H1 (cell line): ENCODE data around the gene AFF2. TPM values are rescaled to one million over a fixed set of nuclear protein-coding genes. Genes with fewer than 3 reads are reported as not detected.

Experiments
- CTCF ChIA-PET: fragments of 300-600 bp; sonication (Branson Sonifier 250); formaldehyde crosslinking; loops from one replicate; lab custom pipeline; 2021; ENCODE audit not compliant: partially characterized antibody; lab: Charles Lee
- POLR2A ChIA-PET: fragments of 300-600 bp; sonication (Branson Sonifier 250); formaldehyde crosslinking; loops from one replicate; lab custom pipeline; 2021; ENCODE audit warnings: inconsistent platforms; ENCODE audit not compliant: partially characterized antibody; lab: Charles Lee
- DNase-seq, 2 experiments: peaks; one replicate each; pipeline versions ENCODE4 v3.0.0 to v3.0.0-alpha.2; 2010 to 2022; ENCODE audit warnings: low spot score in 2 of 2, low read depth in 1 of 2, mixed read lengths in 1 of 2
- FAIRE-seq: peaks from 2 replicates; lab custom pipeline; 2011; peaks lifted over from hg19 to GRCh38; lab: Jason Lieb, UNC
- H2AFZ ChIP-seq: 2 replicates; pipeline ENCODE4 v1.8.1; 2012; ENCODE audit warnings: low read length, inconsistent platforms
- H2AK5ac ChIP-seq: 2 replicates; pipeline ENCODE4 v1.6.1; 2013; ENCODE audit warnings: low read depth, low read length
- H2BK120ac ChIP-seq: replicated peaks from 2 replicates; pipeline ENCODE3; 2013; ENCODE audit warnings: low read depth, low read length, inconsistent platforms
- H2BK12ac ChIP-seq: 2 replicates; pipeline ENCODE4 v1.6.1; 2013; ENCODE audit warnings: low read depth, low read length
- H2BK15ac ChIP-seq: 2 replicates; pipeline ENCODE4 v1.6.1; 2013; ENCODE audit warnings: low read length
- H2BK20ac ChIP-seq: 2 replicates; pipeline ENCODE4 v1.6.1; 2013; ENCODE audit warnings: low read length
- H2BK5ac ChIP-seq: 2 replicates; pipeline ENCODE4 v1.6.1; 2013; ENCODE audit warnings: low read depth, low read length
- H3K14ac ChIP-seq: 2 replicates; pipeline ENCODE4 v1.6.1; 2013; ENCODE audit warnings: inconsistent platforms; ENCODE audit not compliant: insufficient read length
- H3K18ac ChIP-seq: 2 replicates; pipeline ENCODE4 v1.6.1; 2013; ENCODE audit warnings: low read length; ENCODE audit errors: extremely low read depth
- H3K23ac ChIP-seq: 2 replicates; pipeline ENCODE4 v1.6.1; 2013; ENCODE audit warnings: inconsistent platforms; ENCODE audit not compliant: insufficient read length
- H3K23me2 ChIP-seq: 2 replicates; pipeline ENCODE4 v1.6.1; 2013; ENCODE audit warnings: low read depth, low read length
- H3K27ac ChIP-seq: 2 replicates; pipeline ENCODE4 v1.6.1; 2011; ENCODE audit warnings: low read depth, low read length, inconsistent platforms
- H3K27me3 ChIP-seq, 4 experiments: replicated peaks in 1 of 4; 1 replicate in 1 of 4; 2 replicates in 3 of 4; pipeline versions ENCODE4 v1.6.1 to v1.8.1; 2011 to 2013; ENCODE audit warnings: low read length in 3 of 4, mild to moderate bottlenecking in 3 of 4, inconsistent platforms in 2 of 4, mixed read lengths in 2 of 4, moderate library complexity in 1 of 4; ENCODE audit not compliant: control insufficient read depth in 3 of 4, insufficient read depth in 3 of 4; ENCODE audit errors: extremely low read depth in 1 of 4
- H3K36me3 ChIP-seq, 4 experiments: 2 replicates each; pipeline versions ENCODE4 v1.6.1 to v1.8.1; 2011 to 2013; ENCODE audit warnings: mild to moderate bottlenecking in 4 of 4, low read length in 3 of 4, moderate library complexity in 2 of 4, control low read depth in 1 of 4, inconsistent platforms in 1 of 4; ENCODE audit not compliant: insufficient read depth in 4 of 4, control insufficient read depth in 2 of 4
- H3K4ac ChIP-seq: replicated peaks from 2 replicates; pipeline ENCODE3; 2013; ENCODE audit warnings: low read length, low read depth, mixed read lengths, inconsistent platforms; ENCODE audit not compliant: insufficient read length
- H3K4me1 ChIP-seq, 4 experiments: replicated peaks in 1 of 4; 1 replicate in 1 of 4; 2 replicates in 3 of 4; pipeline versions ENCODE4 v1.6.1 to v1.8.1; 2011 to 2013; ENCODE audit warnings: low read length in 3 of 4, inconsistent platforms in 2 of 4, mixed read lengths in 1 of 4; ENCODE audit not compliant: insufficient read depth in 4 of 4, control insufficient read depth in 3 of 4
- H3K4me2 ChIP-seq, 2 experiments: 2 replicates each; pipeline versions ENCODE4 v1.6.1 to v1.8.1; 2011 to 2013; ENCODE audit warnings: low read depth in 2 of 2, low read length in 2 of 2, control low read depth in 1 of 2, inconsistent platforms in 1 of 2, mild to moderate bottlenecking in 1 of 2; ENCODE audit not compliant: insufficient read depth in 1 of 2
- H3K4me3 ChIP-seq, 4 experiments: fragments of 200-600, 300-600 bp in 1 of 4; sonication (generic), shearing (Covaris generic), sonication (Bioruptor Twin) in 1 of 4; 2 replicates each; pipeline versions ENCODE4 v1.5.1 to v1.8.1; 2011 to 2016; ENCODE audit warnings: low read length in 4 of 4, low read depth in 3 of 4, control low read depth in 2 of 4, inconsistent platforms in 2 of 4, mild to moderate bottlenecking in 2 of 4, mixed read lengths in 1 of 4, moderate library complexity in 1 of 4; ENCODE audit not compliant: insufficient read depth in 2 of 4; ENCODE audit errors: extremely low read depth in 1 of 4
- H3K56ac ChIP-seq: replicated peaks from 2 replicates; pipeline ENCODE3; 2013; ENCODE audit warnings: low read depth, mild to moderate bottlenecking, mixed read lengths, low read length, inconsistent platforms; ENCODE audit not compliant: insufficient read length
- H3K79me1 ChIP-seq: 2 replicates; pipeline ENCODE4 v1.6.1; 2013; ENCODE audit warnings: low read depth, low read length, control low read depth
- H3K79me2 ChIP-seq, 2 experiments: 2 replicates each; pipeline versions ENCODE4 v1.6.1 to v1.8.1; 2012 to 2013; ENCODE audit warnings: low read length in 2 of 2, mild to moderate bottlenecking in 2 of 2, inconsistent platforms in 1 of 2; ENCODE audit not compliant: insufficient read depth in 2 of 2, control insufficient read depth in 1 of 2
- H3K9ac ChIP-seq, 4 experiments: replicated peaks in 1 of 4; 1 replicate in 1 of 4; 2 replicates in 3 of 4; pipeline versions ENCODE4 v1.6.1 to v1.8.1; 2011 to 2013; ENCODE audit warnings: low read depth in 3 of 4, low read length in 3 of 4, control low read depth in 2 of 4, mild to moderate bottlenecking in 2 of 4, moderate library complexity in 2 of 4, inconsistent platforms in 1 of 4; ENCODE audit errors: extremely low read depth in 1 of 4
- H3K9me3 ChIP-seq, 2 experiments: 2 replicates each; pipeline versions ENCODE4 v1.6.1 to v1.8.1; 2012 to 2013; ENCODE audit warnings: mild to moderate bottlenecking in 2 of 2, moderate library complexity in 2 of 2, control low read depth in 1 of 2, inconsistent platforms in 1 of 2, low read depth in 1 of 2, low read length in 1 of 2, mixed read lengths in 1 of 2; ENCODE audit not compliant: insufficient read depth in 2 of 2
- H4K20me1 ChIP-seq, 2 experiments: replicated peaks in 1 of 2; 2 replicates each; pipeline versions ENCODE3 to v1.8.1; 2011 to 2013; ENCODE audit warnings: inconsistent platforms in 2 of 2, low read length in 2 of 2, mild to moderate bottlenecking in 1 of 2; ENCODE audit not compliant: insufficient read depth in 2 of 2, control insufficient read depth in 1 of 2
- H4K5ac ChIP-seq: 2 replicates; pipeline ENCODE4 v1.6.1; 2013; ENCODE audit warnings: low read length, low read depth, mixed read lengths, inconsistent platforms; ENCODE audit not compliant: insufficient read length
- H4K8ac ChIP-seq: 2 replicates; pipeline ENCODE4 v1.8.0; 2013; ENCODE audit warnings: mild to moderate bottlenecking, moderate library complexity, low read length, inconsistent platforms; ENCODE audit not compliant: insufficient read depth; ENCODE audit errors: extremely low read depth
- H4K91ac ChIP-seq: replicated peaks from 2 replicates; pipeline ENCODE3; 2013; ENCODE audit warnings: low read length, mixed read lengths, inconsistent platforms; ENCODE audit not compliant: insufficient read length
- ASH2L ChIP-seq: fragments of 200-600, 300-600 bp; sonication (generic); IDR thresholded peaks from one replicate; pipeline ENCODE4 v1.7.1; 2017; ENCODE audit warnings: low read length
- BACH1 ChIP-seq: IDR thresholded peaks from 2 replicates; pipeline ENCODE4 v1.6.1; 2012; ENCODE audit warnings: low read length, improper control_type of control experiment
- BRCA1 ChIP-seq: IDR thresholded peaks from 2 replicates; pipeline ENCODE4 v1.6.1; 2012; ENCODE audit warnings: low read depth, low read length, improper control_type of control experiment
- CREB1 ChIP-seq: IDR thresholded peaks from 2 replicates; pipeline ENCODE4 v1.6.1; 2012; ENCODE audit warnings: inconsistent platforms
- EGR1 ChIP-seq: IDR thresholded peaks from 2 replicates; pipeline ENCODE4 v1.6.1; 2011; ENCODE audit warnings: low read depth, low read length, borderline replicate concordance
- EP300 ChIP-seq, 2 experiments: IDR thresholded peaks; 1 replicate in 1 of 2; 2 replicates in 1 of 2; pipeline ENCODE4 v1.6.1; 2011 to 2012; ENCODE audit warnings: low read depth in 2 of 2, low read length in 2 of 2, mild to moderate bottlenecking in 2 of 2, borderline replicate concordance in 1 of 2, inconsistent platforms in 1 of 2, moderate library complexity in 1 of 2
- KDM4A ChIP-seq: IDR thresholded peaks from one replicate; pipeline ENCODE4 v1.7.1; 2012; ENCODE audit warnings: low read depth, mild to moderate bottlenecking, moderate library complexity, low read length, inconsistent platforms; ENCODE audit not compliant: severe bottlenecking
- NRF1 ChIP-seq: IDR thresholded peaks from 2 replicates; pipeline ENCODE4 v1.6.1; 2011; ENCODE audit warnings: mild to moderate bottlenecking, low read depth, low read length, improper control_type of control experiment
- SIN3A ChIP-seq, 2 experiments: IDR thresholded peaks in 1 of 2; conservative IDR thresholded peaks in 1 of 2; 2 replicates each; pipeline ENCODE4 v1.6.1; 2011 to 2012; ENCODE audit warnings: low read length in 2 of 2, improper control_type of control experiment in 1 of 2, low read depth in 1 of 2, mild to moderate bottlenecking in 1 of 2
- SP2 ChIP-seq: IDR thresholded peaks from 2 replicates; pipeline ENCODE4 v1.6.1; 2012; ENCODE audit warnings: mild to moderate bottlenecking, low read length, inconsistent platforms
- TAF1 ChIP-seq: IDR thresholded peaks from 2 replicates; pipeline ENCODE4 v1.6.1; 2011; ENCODE audit warnings: mild to moderate bottlenecking, low read depth, low read length
- WGBS, 2 experiments: shearing (Covaris generic) in 1 of 2; methylation state at CpG; one replicate each; pipeline versions ENCODE4 v1.1.6 to v1.1.7; 2013 to 2015; ENCODE audit warnings: low lambda C conversion rate in 2 of 2, mixed read lengths in 2 of 2, inconsistent platforms in 1 of 2, low coverage in 1 of 2, missing lambda C conversion rate in 1 of 2; ENCODE audit not compliant: insufficient replicate concordance in 2 of 2, insufficient coverage in 1 of 2, insufficient read length in 1 of 2; ENCODE audit errors: extremely low coverage in 1 of 2, missing lambda C conversion rate in 1 of 2; 5-methylcytosine and 5-hydroxymethylcytosine counted together
- polyA plus RNA-seq, 7 experiments: library from polyadenylated mRNA; depleted of rRNA in 3 of 7; stranded (reverse) in 5 of 7; unstranded in 2 of 7; fragments of >200 nt in 5 of 7; fragments of 200-250 nt in 2 of 7; gene quantifications; 1 replicate in 5 of 7; 2 replicates in 1 of 7; 4 replicates in 1 of 7; pipeline versions ENCODE4 v1.2.1 to v1.2.3, GENCODE V29; 2011 to 2013; ENCODE audit warnings: missing spikeins in 2 of 7, mixed read lengths in 2 of 7
- total RNA-seq: library from RNA; stranded (reverse); fragmentation: NEBNext Ultra II Directional; extraction: Animal tissue kit (Norgen Biotek cat#: 25700); gene quantifications from 2 replicates; pipeline ENCODE4 v1.2.1, GENCODE V29; 2021
- TF ChIP-seq, protein P1 (sequence below): IDR thresholded peaks from 2 replicates; pipeline ENCODE4 v1.6.1; 2012; ENCODE audit warnings: low read length, inconsistent platforms

AFF2 gene
- total and polyA plus RNA-seq, 2 of the 8 experiments (the other 6 are each of a cell fraction or from before 2014, with no cell fraction given), result 2.0 to 7.3 TPM

DNA sequence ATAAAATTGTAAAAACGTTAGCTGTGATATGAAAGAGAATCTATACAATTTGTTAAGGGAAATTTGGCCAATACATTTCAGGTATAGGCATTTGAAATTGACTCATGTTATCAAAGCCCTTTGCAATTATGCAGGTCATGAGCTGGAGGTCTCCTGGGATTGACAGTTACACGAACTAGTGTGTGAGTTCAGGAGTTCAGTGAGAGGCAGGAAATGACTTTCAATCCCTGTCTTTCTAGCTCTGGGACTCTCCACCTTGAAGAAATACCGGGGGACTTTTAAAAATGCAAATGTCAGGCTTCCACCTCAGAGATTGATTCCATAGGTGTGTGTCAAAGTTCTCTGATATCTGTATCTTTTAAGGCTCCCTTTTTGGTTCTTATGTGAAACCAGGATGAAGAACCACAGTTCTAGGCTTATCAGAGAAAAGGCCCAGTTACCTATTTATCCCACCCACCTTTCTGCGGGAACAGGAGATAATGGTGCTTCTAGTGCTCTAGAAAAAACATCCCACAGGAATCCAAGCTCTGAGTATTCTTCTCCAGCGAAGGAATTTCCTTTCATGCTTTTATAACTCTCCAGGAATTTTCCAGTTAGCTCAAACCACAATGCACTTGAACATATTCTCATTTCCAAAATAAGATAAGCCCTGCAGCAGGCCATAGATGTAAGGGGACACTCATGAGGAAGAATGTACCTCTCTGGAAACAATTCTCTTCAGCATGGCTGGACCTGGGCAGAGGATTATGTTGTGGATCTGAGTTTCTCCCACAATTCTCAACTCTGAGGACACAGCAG lies 503.6 kb downstream of the AFF2 start:
- no peak overlapping the region for H3K56ac ChIP-seq
- no peaks in the 10 kb centered on the region for H3K23me2 ChIP-seq
- no peak overlapping the region for H3K14ac ChIP-seq
- no peaks in the 10 kb centered on the region for H3K9me3 ChIP-seq
- no peak overlapping the region for H2BK5ac ChIP-seq
- H3K79me1 ChIP-seq, result no peaks in the 10 kb centered on the region
- no peaks in the 10 kb centered on the region for H3K4me1 ChIP-seq
- CTCF ChIA-PET, result interaction anchor here (1.2 to 2.1 kb wide), 4 partner anchors 8 to 467 kb away, joined by 3 to 10 read pairs (median 6); no protein-coding TSS in a partner anchor
- H3K9ac ChIP-seq, result no peak overlapping the region
- no peak overlapping the region for H2BK20ac ChIP-seq
- H3K4me3 ChIP-seq, result no peak overlapping the region
- H3K27me3 ChIP-seq, result no peaks in the 10 kb centered on the region
- H2BK15ac ChIP-seq, result no peak overlapping the region
- H4K5ac ChIP-seq, result no peak overlapping the region
- H3K27ac ChIP-seq, result no peak overlapping the region
- no peaks in the 10 kb centered on the region for H4K20me1 ChIP-seq
- WGBS, 2 experiments, result 84% methylated on average over 5 of the region's 5 CpGs; no CpG with 5 or more reads in 1 of the 2 experiments
- no peak overlapping the region for H2AK5ac ChIP-seq
- H2AFZ ChIP-seq, result no peak overlapping the region
- H3K18ac ChIP-seq, result no peak overlapping the region
- H2BK120ac ChIP-seq, result no peak overlapping the region
- H3K4ac ChIP-seq, result no peak overlapping the region
- POLR2A ChIA-PET, result no interaction called here
- FAIRE-seq (no peak), DNase-seq (no peak)
- no peak overlapping the region for H3K23ac ChIP-seq
- H3K36me3 ChIP-seq, result no peaks in the 10 kb centered on the region
- H2BK12ac ChIP-seq, result no peak overlapping the region
- no peak overlapping the region for H4K91ac ChIP-seq
- H3K79me2 ChIP-seq, result no peaks in the 10 kb centered on the region
- no peak overlapping the region for H3K4me2 ChIP-seq
- H4K8ac ChIP-seq, result no peak overlapping the region
- TF ChIP-seq NRF1 (no peak), SIN3A (conservative IDR thresholded peaks at IDR 0.05 in 1 of 2, IDR thresholded peaks at IDR 0.05 in 1 of 2; ENCODE audit: low read depth in 1 of 2, low read length in 2 of 2) (no peak), BRCA1 (no peak), BACH1 (no peak), ASH2L (no peak), KDM4A (no peak), TAF1 (no peak), SP2 (no peak), EP300 (IDR thresholded peaks at IDR 0.05; ENCODE audit: borderline replicate concordance in 1 of 2, low read depth in 2 of 2, low read length in 2 of 2) (no peak), EGR1 (no peak), CREB1 (no peak)
- TF ChIP-seq, protein P1, sequence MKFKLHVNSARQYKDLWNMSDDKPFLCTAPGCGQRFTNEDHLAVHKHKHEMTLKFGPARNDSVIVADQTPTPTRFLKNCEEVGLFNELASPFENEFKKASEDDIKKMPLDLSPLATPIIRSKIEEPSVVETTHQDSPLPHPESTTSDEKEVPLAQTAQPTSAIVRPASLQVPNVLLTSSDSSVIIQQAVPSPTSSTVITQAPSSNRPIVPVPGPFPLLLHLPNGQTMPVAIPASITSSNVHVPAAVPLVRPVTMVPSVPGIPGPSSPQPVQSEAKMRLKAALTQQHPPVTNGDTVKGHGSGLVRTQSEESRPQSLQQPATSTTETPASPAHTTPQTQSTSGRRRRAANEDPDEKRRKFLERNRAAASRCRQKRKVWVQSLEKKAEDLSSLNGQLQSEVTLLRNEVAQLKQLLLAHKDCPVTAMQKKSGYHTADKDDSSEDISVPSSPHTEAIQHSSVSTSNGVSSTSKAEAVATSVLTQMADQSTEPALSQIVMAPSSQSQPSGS, result no peak
